ENCODE results near the gene FARP1.

GRCh38 chr13:98099627-98100026, 43.3 kb upstream of the FARP1 start:
- TF ChIP-seq CTCF (IDR thresholded peaks at IDR 0.05) = no peak
- TF ChIP-seq POLR2A (IDR thresholded peaks at IDR 0.05; ENCODE audit: low read depth) = no peak
- TF ChIP-seq POLR2AphosphoS5 (IDR thresholded peaks at IDR 0.05) = no peak
- no peak for TF ChIP-seq EP300 (IDR thresholded peaks at IDR 0.05)

Data from esophagus muscularis mucosa (tissue), 4 donors.